ENCODE measurements around the gene TGIF1. TPM values are rescaled to one million over a fixed set of nuclear protein-coding genes. Genes with fewer than 3 reads are reported as not detected.

The TGIF1 gene
- total RNA-seq, 1 donor from 2014 or later, result 441 TPM

- FAIRE-seq (peak; percentile 47), DNase-seq (ENCODE audit: low read depth) (no peak)
- no peak overlapping the region for H3K4me3 ChIP-seq (ENCODE audit: low read depth, low read length)
- no peaks in the 10 kb centered on the region for H3K36me3 ChIP-seq (ENCODE audit: control insufficient read depth, insufficient read depth, low read length)
- TF ChIP-seq CTCF (IDR thresholded peaks at IDR 0.05; ENCODE audit: insufficient read depth, low read length, severe bottlenecking), result no peak
- no peaks in the 10 kb centered on the region for H3K27me3 ChIP-seq (ENCODE audit: control insufficient read depth, insufficient read depth, low read length)
These were observed 30.1 kb downstream of the TGIF1 start for GRCh38 chr18:3479978-3480509.

GRCh38 chr18:3480827-3481573, 31.0 kb downstream of the TGIF1 start:
- FAIRE-seq (peak; percentile 36), DNase-seq (ENCODE audit: low read depth) (no peak)
- Histone ChIP-seq H3K4me3 (ENCODE audit: low read depth, low read length) (no peak overlapping the region), H3K36me3 (ENCODE audit: control insufficient read depth, insufficient read depth, low read length) (no peaks in the 10 kb centered on the region), H3K27me3 (ENCODE audit: control insufficient read depth, insufficient read depth, low read length) (no peaks in the 10 kb centered on the region)
- TF ChIP-seq CTCF (IDR thresholded peaks at IDR 0.05; ENCODE audit: insufficient read depth, low read length, severe bottlenecking), result no peak

GRCh38 chr18:3481696-3482210, 31.8 kb downstream of the TGIF1 start:
- TF ChIP-seq CTCF (IDR thresholded peaks at IDR 0.05; ENCODE audit: insufficient read depth, low read length, severe bottlenecking), result peak; percentile 60
- no peak for FAIRE-seq
- Histone ChIP-seq H3K4me3 (ENCODE audit: low read depth, low read length) (no peak overlapping the region), H3K27me3 (ENCODE audit: control insufficient read depth, insufficient read depth, low read length) (no peaks in the 10 kb centered on the region), H3K36me3 (ENCODE audit: control insufficient read depth, insufficient read depth, low read length) (no peaks in the 10 kb centered on the region)
- peak; percentile 45 for DNase-seq (ENCODE audit: low read depth)

GRCh38 chr18:3482258-3482657, 32.3 kb downstream of the TGIF1 start:
- Histone ChIP-seq H3K27me3 (ENCODE audit: control insufficient read depth, insufficient read depth, low read length) (no peaks in the 10 kb centered on the region), H3K36me3 (ENCODE audit: control insufficient read depth, insufficient read depth, low read length) (no peaks in the 10 kb centered on the region), H3K4me3 (ENCODE audit: low read depth, low read length) (no peak overlapping the region)
- FAIRE-seq (no peak), DNase-seq (ENCODE audit: low read depth) (no peak)
- no peak for TF ChIP-seq CTCF (IDR thresholded peaks at IDR 0.05; ENCODE audit: insufficient read depth, low read length, severe bottlenecking)

- FAIRE-seq, result no peak
- Histone ChIP-seq H3K36me3 (ENCODE audit: control insufficient read depth, insufficient read depth, low read length) (no peaks in the 10 kb centered on the region), H3K27me3 (ENCODE audit: control insufficient read depth, insufficient read depth, low read length) (no peaks in the 10 kb centered on the region), H3K4me3 (ENCODE audit: low read depth, low read length) (no peak overlapping the region)
- TF ChIP-seq CTCF (IDR thresholded peaks at IDR 0.05; ENCODE audit: insufficient read depth, low read length, severe bottlenecking), result no peak
- DNase-seq (ENCODE audit: low read depth), result peak; percentile 49
These were observed 35.5 kb downstream of the TGIF1 start for GRCh38 chr18:3485153-3486149.

All from bronchial epithelial cell (primary cell).